GM19372 (cell line): ENCODE data around the gene ATF1.
"Not testable (repeated sequence)": the region's sequence is repeated elsewhere in the genome, so short reads cannot be mapped to it uniquely, and the experiment has no call there.

Experiments
- ATAC-seq: cut with Tn5 transposase; IDR thresholded peaks from one replicate; pipeline ENCODE4 v1.9.1; 2021; ENCODE audit warnings: mild to moderate bottlenecking, low read depth, moderate library complexity; ENCODE audit not compliant: unreplicated experiment

ATF1 gene

DNA sequence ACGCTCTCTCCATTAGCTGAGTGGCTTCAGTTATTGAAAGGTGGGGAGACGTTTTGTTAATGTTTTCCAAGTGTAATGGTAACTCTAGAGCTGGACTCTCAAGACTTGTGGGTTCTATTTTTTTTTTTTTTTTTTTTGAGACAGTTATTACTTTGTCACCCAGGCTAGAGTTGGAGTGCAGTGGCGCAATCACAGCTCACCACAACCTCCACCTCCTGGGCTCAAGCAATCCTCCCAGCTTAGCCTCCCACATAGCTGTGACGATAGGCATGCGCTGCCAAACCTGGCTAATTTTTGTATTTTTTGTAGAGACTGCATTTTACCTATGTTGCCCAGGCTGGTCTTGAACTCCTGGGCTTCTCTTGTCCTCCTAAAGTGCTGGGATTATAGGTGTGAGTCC, 26.2 kb downstream of the ATF1 start:
- no peak for ATAC-seq

DNA sequence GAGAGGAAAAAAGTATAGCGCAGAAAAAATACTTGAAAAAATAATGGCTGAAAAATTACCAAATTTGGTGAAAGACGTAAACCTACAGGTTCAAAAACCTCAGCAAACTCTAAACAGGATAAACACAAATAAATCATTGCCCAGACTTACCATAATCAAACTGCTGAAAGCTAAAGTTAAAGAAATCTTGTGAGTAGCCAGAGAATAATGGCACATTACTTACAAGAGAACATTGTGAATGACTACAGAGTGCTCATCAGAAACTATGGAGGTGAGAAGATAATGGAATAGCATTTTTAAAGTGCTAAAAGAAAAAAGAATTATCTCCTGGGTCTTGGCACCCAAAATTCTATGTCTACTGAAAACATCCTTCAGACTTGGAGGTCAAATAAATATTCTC, 36.0 kb downstream of the ATF1 start:
- ATAC-seq: no peak

DNA sequence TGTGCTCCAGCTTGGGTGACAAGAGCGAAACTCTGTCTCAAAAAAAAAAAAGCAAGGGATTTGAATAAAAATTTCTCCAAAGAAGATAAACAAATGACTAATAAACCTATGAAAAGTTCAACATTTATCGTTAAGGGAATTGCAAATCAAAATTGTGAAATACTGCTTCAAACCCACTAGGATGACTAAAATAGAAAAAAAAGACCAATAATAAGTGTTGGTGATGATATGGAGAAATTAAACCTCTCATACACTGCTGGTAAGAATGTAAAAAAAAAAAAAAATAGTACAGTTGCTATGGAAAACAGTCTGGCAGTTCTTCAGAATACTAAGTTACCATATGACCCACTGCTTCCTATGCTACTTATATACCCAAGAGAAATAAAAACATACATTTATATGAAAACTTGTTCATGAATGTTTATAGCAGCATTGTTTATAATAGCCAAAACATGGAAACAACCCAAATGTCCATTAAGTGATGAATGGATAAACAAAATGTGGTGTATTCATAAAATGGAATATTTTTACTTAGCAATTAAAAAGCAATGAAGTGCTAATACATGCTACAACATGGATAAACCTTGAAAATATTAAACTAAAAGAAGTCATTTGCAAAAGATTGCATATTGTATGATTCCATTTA, 39.5 kb downstream of the ATF1 start:
- no peak for ATAC-seq

DNA sequence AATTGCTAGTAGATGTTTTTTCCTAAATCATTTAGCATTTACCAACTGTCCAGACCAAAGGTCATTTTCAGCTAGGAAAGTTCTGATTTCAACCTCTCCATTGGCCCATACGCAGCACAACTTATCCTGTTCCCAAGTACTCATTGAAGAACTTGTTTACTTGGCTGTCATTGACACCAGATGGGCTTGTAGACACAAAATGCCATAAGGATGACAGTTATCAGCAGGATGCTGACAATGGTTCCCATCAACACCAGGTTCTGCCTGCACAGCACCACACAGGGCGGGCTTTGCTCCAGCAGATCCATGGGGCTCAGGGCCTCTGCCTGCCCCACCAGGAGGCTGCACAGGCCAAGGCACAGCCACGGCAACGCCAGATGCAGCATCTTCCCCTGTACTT, 42.3 kb downstream of the ATF1 start:
- ATAC-seq: no peak

DNA sequence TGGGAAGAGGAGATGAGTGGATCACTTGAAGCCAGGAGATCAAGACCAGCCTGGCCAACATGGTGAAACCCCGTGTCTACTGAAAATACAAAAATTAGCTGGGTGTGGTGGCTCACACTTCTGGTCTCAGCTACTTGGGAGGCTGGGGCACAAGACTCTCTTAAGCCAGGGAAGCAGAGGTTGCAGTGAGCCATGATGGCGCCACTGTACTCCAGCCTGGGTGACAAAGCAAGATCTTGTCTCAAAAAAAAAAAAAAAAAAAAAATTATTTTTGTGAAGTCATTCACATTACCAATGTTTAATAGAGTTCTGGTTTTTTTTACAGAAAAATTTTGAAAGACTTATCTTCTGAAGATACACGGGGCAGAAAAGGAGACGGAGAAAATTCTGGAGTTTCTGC, 45.2 kb downstream of the ATF1 start:
- not testable (repeated sequence) for ATAC-seq

DNA sequence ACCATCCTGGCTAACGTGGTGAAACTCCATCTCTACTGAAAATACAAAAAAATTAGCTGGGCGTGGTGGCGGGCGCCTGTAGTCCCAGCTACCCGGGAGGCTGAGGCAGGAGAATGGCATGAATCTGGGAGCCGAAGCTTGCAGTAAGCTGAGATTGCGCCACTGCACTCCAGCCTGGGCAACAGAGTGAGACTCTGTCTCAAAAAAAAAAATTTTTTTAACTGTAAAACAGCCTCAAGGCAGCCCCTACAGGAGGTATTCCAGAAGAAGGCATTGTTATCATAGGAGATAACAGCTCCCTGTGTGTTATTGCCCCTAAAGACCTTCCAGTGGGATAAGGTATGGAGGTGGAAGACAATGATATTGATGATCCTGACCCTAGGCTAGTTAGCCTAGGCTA, 51.0 kb downstream of the ATF1 start:
- ATAC-seq: not testable (repeated sequence)

DNA sequence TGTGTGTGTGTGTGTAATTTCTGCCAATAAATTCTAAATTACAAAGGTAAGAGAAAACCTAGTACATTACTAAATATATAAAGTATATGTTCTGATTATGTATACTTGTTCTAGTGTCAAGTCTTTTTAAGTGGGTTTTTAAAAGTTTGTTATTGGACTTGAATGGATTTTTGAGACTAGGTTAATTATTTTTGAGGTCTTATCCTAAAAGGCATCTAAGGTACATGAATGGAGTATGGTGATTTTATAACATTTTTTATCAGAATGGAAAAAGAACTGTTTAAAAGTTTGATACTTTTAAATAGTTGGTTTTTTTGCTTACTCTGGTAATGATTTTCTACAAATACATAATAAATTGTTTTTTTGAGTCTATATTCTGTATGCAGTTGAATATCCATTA, 56.3 kb downstream of the ATF1 start:
- no peak for ATAC-seq

DNA sequence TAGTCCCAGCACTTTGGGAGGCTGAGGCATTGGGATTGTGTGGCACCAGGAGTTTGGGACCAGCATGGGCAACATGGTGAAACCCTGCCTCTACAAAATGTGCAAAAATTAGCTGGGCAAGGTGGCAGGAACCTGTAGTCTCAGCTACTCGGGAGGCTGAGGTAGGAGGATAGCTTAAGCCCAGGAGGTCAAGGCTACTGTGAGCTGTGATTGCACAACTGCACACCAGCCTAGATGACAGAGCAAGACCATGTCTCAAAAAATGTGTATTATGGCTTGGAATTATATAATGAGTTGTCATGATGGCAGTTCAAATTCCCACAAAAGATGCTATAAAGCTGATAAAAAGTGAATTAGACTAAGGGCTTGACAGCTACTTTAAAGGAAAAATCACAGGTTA, 58.2 kb downstream of the ATF1 start:
- no peak for ATAC-seq

DNA sequence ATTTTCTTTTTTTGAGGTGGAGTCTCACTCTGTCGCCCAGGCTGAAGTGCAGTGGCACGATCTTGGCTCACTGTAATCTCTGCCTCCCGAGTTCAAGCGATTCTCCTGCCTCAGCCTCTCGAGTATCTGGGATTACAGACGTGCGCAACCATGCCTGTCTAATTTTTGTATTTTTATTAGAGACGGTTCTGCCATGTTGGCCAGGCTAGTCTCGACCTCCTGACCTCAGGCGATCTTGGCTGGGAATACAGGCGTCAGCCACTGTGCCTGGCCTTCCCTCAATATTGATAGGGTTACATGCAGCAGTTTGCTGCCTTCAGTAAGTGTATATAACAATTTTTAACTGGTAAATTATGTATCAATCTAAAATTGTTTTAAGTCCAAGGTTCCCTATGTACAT, 59.8 kb downstream of the ATF1 start:
- not testable (repeated sequence) for ATAC-seq

DNA sequence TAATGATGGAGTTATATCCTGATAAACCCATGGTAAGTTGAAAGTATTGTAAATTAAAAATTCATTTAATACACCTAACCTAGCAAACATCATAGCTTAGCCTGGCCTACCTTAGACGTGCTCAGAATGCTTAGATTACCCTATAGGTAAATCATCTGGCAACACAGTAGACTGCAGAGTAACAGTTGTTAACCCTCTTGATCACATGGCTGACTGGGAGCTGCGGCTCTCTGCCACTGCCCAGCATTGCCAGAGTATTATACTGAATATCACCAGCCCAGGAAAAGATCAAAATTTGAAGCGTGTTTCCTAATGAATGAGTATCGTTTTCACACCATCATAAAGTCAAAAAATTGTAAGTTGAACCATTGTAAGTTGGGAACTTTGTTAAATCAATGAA, 61.0 kb downstream of the ATF1 start:
- no peak for ATAC-seq

DNA sequence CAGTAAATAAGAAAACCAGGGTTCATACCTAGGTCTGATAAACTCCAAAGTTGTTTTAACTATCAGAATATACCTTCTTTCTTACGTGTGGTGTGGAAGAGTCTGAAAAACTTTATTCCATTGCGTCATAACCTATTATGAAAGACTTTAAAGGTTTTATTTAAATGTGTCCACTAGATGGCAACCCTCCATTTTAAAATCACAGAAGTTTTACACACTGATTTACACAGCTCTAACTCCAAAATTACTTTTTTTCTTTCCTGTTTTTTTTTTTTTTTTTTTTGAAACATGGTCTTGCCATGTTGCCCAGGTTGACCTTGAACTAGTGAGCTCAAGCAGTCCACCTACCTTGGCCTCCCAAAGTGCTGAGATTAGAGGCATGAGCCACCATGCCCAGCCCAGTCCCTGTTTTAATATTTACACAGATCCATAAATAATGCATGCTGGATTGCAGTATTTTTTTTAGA, 61.5 kb downstream of the ATF1 start:
- ATAC-seq: no peak

DNA sequence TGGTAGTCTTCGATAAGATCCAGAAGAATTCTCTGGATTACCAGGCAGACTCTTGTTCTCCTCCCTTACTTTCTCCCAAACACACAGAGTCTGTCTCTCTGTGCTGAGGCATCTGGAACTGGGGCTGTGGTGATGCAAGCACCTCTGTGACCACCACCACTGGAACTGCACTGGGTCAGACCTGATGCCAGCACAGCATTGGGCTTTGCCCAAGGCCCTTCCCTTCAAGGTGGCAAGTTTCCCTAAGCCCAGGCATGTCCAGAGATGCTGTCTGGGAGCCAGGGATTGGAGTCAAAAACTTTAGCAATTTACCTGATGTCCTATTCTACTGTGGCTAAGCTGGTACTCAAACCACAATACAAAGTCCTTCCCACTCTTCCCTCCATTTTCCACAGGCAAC, 64.2 kb downstream of the ATF1 start:
- no peak for ATAC-seq

DNA sequence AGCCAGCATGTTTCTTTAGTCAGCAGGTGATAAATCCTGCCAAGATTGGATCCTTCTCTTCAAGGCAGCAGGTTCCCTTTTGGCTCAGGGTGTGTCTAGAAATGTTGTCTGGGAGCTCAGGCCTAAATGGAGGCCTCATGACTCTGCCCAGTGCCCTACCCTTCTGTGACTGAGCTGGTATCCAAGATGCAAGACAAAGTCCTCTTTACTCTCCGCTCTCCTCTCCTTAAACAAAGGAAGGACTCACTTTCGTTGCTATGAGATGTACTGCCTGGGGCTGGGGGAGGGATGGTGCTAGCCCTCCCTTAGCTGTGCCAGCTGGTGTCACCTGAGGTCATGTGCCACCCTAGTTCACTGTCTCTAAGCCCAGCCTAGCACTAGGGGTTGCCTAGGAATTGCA, 65.0 kb downstream of the ATF1 start:
- ATAC-seq: no peak

DNA sequence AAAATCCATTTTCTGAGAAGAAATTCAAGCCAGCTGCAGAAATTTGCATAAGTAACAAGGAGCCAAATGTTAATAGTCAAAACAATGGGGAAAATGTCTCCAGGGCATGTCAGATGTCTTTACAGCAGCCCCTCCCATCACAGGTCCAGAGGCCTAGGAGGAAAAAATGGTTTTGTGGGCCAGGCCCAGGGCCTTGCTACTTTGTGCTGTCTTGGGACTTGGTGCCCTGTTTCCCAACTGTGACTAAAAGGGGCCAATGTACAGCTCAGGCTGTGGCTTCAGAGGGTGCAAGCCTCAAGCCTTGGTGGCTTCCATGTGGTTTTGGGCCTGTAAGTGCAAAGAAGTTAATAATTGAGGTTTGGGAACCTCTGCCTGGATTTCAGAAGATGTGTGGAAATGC, 69.9 kb downstream of the ATF1 start:
- not testable (repeated sequence) for ATAC-seq

DNA sequence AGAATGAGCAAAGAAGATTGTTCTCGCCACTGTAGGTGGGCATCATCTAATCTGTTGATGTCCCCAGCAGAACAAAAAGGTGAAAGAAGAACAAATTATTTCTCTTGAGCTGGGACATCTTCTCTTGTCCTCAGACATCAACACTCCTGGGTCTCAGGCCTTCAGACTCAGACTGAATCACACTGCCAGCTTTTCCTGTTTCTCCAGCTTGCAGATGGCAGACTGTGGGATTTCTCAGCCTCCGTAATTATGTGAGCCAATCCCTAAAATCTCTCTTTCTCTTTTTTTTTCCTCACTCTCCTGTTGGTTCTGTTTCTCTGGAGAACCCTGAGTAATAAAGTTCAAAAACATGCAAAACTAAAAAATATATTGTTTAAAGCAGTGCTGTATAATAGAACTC, 75.1 kb downstream of the ATF1 start:
- no peak for ATAC-seq

DNA sequence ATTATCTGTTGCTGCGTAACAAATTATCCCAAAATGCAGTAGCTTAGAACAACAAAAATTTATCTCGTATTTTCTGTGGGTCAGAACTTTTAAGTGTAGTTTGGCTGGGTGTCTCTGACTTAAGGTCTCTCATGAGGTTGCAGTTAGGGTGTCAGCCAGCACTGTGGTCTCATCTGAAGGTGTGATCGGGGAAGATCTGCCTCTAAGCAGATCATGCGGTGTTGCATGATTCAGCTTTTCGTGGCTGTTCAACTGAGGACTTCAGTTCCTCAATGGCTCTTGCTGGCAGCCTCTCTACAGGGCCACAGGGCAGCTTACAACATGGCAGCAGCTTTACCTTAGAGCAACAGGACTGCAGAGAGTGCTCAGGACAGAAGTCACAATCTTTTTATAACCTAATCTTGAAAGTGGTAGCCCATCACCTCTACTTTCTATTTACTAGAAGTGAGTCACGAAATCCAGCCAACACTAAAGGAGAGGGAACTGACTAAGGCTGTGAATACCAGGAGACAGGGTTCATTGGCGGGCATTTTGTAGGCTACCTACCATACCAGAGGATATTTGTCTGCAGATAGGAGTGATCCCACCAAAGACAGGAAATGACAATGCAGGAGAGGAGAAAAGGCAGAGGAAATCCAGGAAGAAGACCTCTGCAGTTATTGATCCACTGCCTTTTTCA, 77.0 kb downstream of the ATF1 start:
- no peak for ATAC-seq

DNA sequence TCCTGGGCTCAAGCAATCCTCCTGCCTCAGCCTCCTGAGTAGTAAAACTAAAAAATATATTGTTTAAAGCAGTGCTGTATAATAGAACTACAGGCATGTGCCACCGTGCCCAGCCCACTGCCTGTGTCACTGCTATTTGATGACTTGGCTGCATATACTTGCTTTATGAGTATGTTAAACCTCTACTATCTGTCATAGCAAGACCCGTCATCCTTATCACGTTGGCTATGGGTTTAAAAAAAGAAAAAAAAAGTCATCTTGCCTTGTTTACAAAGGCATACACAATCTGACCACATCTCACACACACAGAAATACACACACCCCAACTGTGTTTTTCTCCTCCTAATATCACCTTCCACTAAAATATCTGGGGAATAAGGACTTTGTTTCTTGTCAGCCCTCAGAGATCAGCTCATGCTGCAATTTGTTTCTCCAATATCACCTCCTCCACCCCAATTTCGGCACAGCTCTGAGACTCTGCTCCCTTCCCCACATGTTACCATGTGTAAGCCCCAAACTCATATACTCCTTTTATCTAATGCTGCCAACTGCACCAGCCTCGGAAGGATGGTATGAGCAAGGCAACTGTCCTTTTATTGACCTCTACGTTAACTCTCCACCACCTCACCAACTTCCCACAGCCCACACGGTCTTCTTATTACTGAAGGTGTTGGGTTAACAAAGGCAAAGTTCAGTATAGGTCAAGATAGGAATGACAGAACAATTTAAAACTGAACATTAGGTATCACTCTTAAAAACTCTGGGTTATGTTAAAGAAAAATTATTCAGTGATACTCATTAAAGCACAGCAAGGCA, 78.0 kb downstream of the ATF1 start:
- ATAC-seq: no peak

DNA sequence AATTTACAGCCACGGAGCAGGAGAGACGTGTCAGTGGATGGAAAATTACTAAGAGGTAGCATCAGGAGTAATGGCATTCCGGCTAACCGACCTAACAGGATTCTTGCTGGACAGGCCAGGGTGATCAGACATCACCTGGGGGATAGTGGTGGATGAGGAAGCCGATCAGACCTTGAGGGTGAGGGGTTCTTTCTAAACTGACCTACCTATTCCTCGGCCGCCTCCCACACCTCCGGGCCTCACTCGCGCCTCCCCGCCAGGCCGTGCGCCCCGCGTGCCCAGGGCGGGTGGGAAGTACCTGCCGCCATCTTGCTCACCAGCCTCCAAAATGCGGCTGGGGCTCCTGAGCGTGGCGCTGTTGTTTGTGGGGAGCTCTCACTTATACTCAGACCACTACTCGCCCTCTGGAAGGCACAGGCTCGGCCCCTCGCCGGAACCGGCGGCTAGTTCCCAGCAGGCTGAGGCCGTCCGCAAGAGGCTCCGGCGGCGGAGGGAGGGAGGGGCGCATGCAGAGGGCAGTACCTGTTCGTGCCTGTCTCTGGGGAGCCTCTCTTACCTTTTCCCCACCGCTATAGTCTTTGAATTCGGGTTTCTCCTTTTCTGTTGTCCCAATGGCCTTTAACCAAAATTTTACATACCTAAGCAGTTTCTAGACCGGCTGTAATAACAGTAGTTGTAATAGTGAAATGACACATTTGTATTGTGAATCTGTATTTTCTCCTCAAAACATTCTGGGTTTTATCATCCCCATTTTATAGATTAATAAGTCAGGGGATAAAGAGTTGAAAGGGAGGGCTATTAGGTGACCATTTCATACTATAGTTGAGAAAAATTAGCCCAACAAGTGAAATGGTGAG, 79.0 kb downstream of the ATF1 start, which contains the start of gene TMPRSS12:
Gene TMPRSS12 (plus strand): TSS at position 290 of the 857 bp plus-strand sequence. CDS start 39 bp downstream, at position 329.
- ATAC-seq: no peak

DNA sequence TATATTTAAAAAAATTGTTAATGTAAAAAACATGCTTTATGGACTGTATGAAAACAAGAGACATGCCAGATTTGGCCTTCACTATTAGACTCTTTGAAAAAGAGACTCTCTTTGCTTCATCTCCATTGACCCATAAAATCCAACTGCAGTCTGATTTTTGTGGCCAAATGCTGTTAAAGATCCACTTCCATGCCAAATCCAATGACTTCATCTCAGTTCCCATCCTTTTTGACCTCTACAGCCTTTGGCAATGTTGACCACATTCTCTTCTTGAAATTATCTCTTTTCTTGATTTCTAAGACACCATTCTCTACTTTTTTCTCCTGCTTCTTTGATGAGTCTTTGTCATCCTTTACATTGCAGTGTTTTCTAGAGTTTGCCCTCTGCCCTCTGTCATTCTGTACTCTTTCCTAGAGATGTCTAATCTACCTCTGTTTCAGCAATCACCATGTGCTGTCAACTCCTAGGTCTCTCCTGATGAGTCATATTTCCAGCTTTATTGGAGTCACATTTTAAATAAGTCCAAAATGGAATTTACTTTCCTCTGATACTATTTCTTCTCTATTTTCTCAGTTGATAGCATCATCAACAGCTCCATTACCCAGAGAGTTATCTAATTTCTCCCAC, 81.2 kb downstream of the ATF1 start:
- ATAC-seq: no peak

DNA sequence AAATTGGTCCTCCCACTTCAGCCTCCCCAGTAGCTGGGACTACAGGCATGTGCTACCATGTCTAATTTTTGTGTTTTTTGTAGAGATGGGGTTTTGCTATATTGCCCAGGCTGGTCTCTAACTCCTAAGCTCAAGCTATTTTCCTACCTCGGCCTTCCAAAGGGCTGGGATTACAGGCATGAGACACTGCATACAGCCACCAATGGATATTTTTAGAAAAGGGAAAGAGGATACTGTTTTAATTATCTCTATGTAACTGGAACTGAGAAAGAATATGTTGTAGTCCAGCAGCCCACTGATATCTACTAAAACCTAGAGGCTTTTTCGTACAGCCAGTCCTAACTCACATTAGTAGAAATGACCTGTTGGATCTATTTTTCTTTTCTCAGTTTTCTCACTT, 85.1 kb downstream of the ATF1 start:
- ATAC-seq: no peak
